ENCODE measurements around the gene PNMA3. TPM values are rescaled to one million over a fixed set of nuclear protein-coding genes. Genes with fewer than 3 reads are reported as not detected.
A peak's percentile ranks its signal among the peaks of the same experiment; 100 is the strongest.

PNMA3 gene
- total RNA-seq, 1 donor from 2014 or later = 2.9 TPM

- H3K27ac Mint-ChIP-seq = no peak overlapping the region
- H3K27me3 Mint-ChIP-seq (ENCODE audit: insufficient read depth, low read depth) = peaks cover 8% of the 10 kb centered on the region
- no peak for DNase-seq (ENCODE audit: low spot score)
Measured at GRCh38 chrX:153029162-153029561, 27.1 kb upstream of the PNMA3 start.

GRCh38 chrX:153029875-153030274, 26.4 kb upstream of the PNMA3 start:
- H3K4me2 ChIP-seq = no peak overlapping the region
- H3K4me1 ChIP-seq = no peaks in the 10 kb centered on the region
- no peak for DNase-seq (ENCODE audit: low spot score)
- H4K20me1 ChIP-seq (ENCODE audit: low read depth) = no peaks in the 10 kb centered on the region
- Mint-ChIP-seq H3K4me1 (no peaks in the 10 kb centered on the region), H3K27ac (no peak overlapping the region), H3K27me3 (ENCODE audit: insufficient read depth, low read depth) (peaks cover 8% of the 10 kb centered on the region), H3K36me3 (peaks cover 2% of the 10 kb centered on the region), H3K9me3 (peaks cover 24% of the 10 kb centered on the region), H3K4me3 (no peak overlapping the region)
- TF ChIP-seq EZH2 (IDR thresholded peaks at IDR 0.05) (no peak), EZH2phosphoT487 (IDR thresholded peaks at IDR 0.05) (no peak), CTCF (IDR thresholded peaks at IDR 0.05) (no peak)
- no peaks in the 10 kb centered on the region for H3K36me3 ChIP-seq
- H2AFZ ChIP-seq (replicated peaks) = no peak overlapping the region
- H3K9me3 ChIP-seq (ENCODE audit: low read depth) = no peaks in the 10 kb centered on the region
- no peak overlapping the region for H3K4me3 ChIP-seq
- peaks cover 4% of the 10 kb centered on the region for H3F3A ChIP-seq (ENCODE audit: low read depth)
- no peak overlapping the region for H3K27ac ChIP-seq
- H3K27me3 ChIP-seq = no peaks in the 10 kb centered on the region
- no peaks in the 10 kb centered on the region for H3K79me2 ChIP-seq (ENCODE audit: low read depth)
- H3K9ac ChIP-seq = no peak overlapping the region

More at GRCh38 chrX:153029162-153029561, 27.1 kb upstream of the PNMA3 start:
- no peak overlapping the region for H3K9ac ChIP-seq
- H3K36me3 ChIP-seq = no peaks in the 10 kb centered on the region
- no peaks in the 10 kb centered on the region for H3K4me1 Mint-ChIP-seq
- no peak overlapping the region for H3K27ac ChIP-seq
- H3K4me3 ChIP-seq = no peak overlapping the region
- no peaks in the 10 kb centered on the region for H3K27me3 ChIP-seq
- H3K4me3 Mint-ChIP-seq = peak overlapping the region; percentile 13
- H3K4me2 ChIP-seq = no peak overlapping the region
- TF ChIP-seq CTCF (IDR thresholded peaks at IDR 0.05) = no peak
- TF ChIP-seq EZH2 (IDR thresholded peaks at IDR 0.05) = no peak
- TF ChIP-seq EZH2phosphoT487 (IDR thresholded peaks at IDR 0.05) = no peak
- no peaks in the 10 kb centered on the region for H3K9me3 ChIP-seq (ENCODE audit: low read depth)
- no peak overlapping the region for H2AFZ ChIP-seq (replicated peaks)
- no peaks in the 10 kb centered on the region for H3K4me1 ChIP-seq
- H3K9me3 Mint-ChIP-seq = peaks cover 24% of the 10 kb centered on the region
- peaks cover 4% of the 10 kb centered on the region for H3F3A ChIP-seq (ENCODE audit: low read depth)
- H3K36me3 Mint-ChIP-seq = peaks cover 2% of the 10 kb centered on the region
- no peaks in the 10 kb centered on the region for H3K79me2 ChIP-seq (ENCODE audit: low read depth)
- H4K20me1 ChIP-seq (ENCODE audit: low read depth) = no peaks in the 10 kb centered on the region

GRCh38 chrX:153030801-153031200, 25.5 kb upstream of the PNMA3 start:
- peaks cover 23% of the 10 kb centered on the region for H3K9me3 Mint-ChIP-seq

More at GRCh38 chrX:153030801-153031200, 25.5 kb upstream of the PNMA3 start:
- DNase-seq (ENCODE audit: low spot score) = no peak
- Histone ChIP-seq H2AFZ (replicated peaks) (no peak overlapping the region), H3K79me2 (ENCODE audit: low read depth) (no peaks in the 10 kb centered on the region), H3K4me3 (no peak overlapping the region), H3K9ac (no peak overlapping the region), H3F3A (ENCODE audit: low read depth) (peaks cover 4% of the 10 kb centered on the region), H3K27me3 (no peaks in the 10 kb centered on the region), H3K27ac (no peak overlapping the region), H3K9me3 (ENCODE audit: low read depth) (no peaks in the 10 kb centered on the region), H3K4me1 (no peaks in the 10 kb centered on the region), H3K36me3 (no peaks in the 10 kb centered on the region), H4K20me1 (ENCODE audit: low read depth) (no peaks in the 10 kb centered on the region), H3K4me2 (no peak overlapping the region)
- Mint-ChIP-seq H3K27me3 (ENCODE audit: insufficient read depth, low read depth) (peaks cover 8% of the 10 kb centered on the region), H3K27ac (no peak overlapping the region), H3K36me3 (peaks cover 2% of the 10 kb centered on the region), H3K4me3 (no peak overlapping the region), H3K4me1 (no peaks in the 10 kb centered on the region)
- TF ChIP-seq CTCF (IDR thresholded peaks at IDR 0.05) = no peak
- no peak for TF ChIP-seq EZH2phosphoT487 (IDR thresholded peaks at IDR 0.05)
- no peak for TF ChIP-seq EZH2 (IDR thresholded peaks at IDR 0.05)

Data from neural progenitor cell (in vitro differentiated cells).